HG03469 (cell line): ENCODE measurements around the gene MKNK2.
A peak's percentile ranks its signal among the peaks of the same experiment; 100 is the strongest.
"Not testable (repeated sequence)": the region's sequence is repeated elsewhere in the genome, so short reads cannot be mapped to it uniquely, and the experiment has no call there.

Experiments
- ATAC-seq: cut with Tn5 transposase; IDR thresholded peaks from one replicate; pipeline ENCODE4 v1.9.1; 2021; ENCODE audit warnings: mild to moderate bottlenecking, moderate library complexity, moderate number of reproducible peaks; ENCODE audit not compliant: unreplicated experiment

The MKNK2 gene

DNA sequence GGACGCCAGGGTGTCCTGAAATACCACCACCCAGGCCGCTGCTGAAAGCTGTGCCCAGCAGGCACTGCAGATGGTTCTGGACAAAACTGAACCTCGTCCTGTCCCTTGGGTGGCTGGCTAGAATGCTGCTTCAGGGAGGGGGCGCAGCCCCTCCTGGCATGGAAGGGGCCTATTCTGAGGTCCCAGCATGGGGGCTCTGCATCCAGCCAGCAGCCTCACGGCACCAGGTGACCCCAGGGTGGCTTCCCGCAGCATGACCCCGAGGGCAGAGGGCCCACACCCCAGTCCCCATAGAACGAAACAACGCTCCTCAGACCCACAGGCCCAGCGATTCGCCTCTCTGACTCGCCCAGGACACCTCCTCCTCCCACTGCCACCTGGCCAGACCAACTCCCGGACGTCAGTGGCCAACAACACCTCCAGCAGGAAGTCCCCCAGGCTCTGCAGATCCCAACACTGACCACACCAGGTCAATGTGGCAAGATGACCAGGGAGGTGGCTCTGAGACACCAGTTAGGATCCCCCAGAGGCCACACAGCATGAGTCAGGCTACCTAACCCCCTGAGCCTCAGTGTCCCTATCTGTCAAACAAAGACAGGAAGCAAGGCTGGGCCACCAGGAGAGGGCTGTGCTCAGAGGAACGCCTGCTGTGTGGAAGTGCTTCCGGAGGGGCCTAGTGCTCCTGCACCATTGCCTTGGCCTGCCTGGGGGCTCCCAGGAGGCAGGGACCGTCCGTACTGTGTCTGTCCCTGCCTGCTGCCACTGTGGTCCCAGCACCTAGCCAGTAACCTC lies 6.1 kb downstream of the MKNK2 start:
- ATAC-seq = no peak

GRCh38 chr19:2043961-2044708 lies 6.9 kb downstream of the MKNK2 start:
- no peak for ATAC-seq

DNA sequence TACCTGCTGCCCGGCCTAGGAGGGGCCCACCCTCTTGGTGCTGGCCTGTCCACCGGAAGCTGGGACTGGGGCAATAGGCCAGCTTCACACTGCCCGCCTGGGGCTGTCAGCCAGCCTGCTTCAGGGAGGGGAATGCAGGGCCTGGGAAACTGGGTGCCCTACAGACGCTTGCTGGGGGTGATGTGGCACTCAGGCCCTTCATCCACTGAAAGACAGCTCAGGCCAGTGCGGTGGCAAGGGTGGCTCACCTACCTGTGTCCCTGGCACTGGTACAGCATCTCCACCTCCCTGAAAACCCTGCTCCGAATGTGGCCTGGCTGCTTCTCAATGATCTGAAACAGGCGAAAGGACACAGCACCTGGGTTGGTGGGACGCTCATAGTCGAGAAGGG lies 7.8 kb downstream of the MKNK2 start:
- ATAC-seq = no peak

DNA sequence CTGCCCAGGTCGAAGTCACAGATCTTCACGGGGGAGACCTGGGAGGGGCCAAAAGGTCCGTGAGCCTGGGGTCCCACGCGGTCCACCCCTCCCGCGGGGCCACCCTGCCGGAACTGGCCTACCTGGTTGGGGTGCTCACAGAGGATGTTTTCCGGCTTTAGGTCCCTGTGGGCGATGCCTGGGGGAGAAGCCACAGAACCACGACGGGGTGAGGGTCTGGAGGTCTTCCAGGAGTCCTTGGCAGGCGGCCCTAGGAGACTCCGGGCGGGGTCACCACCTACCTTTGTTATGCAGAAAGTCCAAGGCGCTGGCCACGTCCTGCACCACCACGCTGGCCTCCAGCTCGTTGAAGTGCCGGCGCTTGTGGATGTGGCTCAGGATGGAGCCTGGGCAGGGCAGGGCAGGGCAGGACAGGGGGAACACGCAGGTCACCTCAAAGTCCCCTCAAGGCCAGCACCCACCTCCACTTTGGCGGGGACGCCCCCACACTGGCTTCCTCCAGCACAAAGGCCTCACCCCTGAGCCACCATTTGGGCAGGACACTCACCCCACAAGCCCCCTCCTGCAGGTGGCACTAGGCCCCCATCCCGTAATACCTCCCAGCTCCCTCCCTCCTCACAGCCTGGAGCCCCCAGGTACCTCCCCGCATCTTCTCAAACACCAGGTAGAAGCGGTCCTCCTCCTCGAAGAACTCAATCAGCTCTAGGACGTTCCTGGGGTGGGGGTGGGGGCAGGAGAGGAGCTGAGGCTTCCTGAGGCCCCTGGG lies 8.4 kb downstream of the MKNK2 start:
- ATAC-seq = no peak

DNA sequence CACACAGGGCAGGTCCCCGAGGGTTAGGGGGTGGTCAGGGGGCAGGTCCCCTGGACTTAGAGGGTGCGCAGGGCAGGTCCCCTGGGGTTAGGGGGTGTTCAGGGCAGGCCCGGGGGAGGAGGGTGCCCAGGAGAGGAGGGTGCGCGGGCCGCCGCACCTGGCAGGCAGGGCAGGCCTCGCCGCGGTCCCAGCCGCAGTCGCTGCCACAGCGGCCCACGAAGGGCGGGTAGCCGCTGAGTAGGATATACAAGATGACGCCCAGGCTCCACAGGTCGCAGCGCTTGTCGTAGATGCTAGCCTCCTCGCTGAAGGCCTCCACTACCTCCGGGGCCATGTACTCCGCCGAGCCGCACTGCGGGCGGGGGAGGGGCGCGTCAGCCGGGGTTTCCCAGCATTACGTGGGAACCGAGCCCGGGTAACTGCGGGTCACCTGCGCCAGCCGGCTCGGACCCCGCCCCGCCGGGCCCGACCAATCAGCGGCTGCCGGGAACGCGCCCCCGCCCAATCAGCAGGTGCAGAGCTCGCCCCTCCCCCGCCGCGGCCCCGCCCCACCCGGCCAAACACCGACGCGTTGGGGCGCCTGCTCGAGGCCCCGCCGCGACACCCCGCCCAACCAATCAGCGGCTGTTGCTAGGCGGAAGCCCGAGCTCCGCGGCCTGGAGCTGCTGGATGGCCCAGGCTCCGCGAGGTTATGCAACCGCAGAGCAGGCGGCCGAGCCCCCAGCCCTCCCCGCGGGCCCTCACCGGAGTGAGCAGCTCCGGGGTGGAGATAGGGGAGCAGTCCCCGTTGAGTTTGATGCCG lies 9.2 kb downstream of the MKNK2 start:
- peak; percentile 26 for ATAC-seq

DNA sequence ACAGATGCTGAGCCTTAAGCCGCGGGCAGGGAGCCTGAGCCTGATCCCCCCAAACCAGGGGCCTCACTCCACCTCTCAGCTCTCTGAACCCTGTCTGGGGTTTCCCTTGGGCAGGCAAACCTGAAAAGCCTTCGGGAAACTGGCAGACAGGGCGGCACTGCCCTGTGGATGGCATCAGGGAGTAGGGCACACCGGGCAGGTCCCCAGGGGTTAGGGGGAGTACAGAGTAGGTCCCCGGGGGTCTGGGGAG lies 9.7 kb downstream of the MKNK2 start:
- ATAC-seq = no peak

- ATAC-seq = no peak
These were observed 10.2 kb downstream of the MKNK2 start for GRCh38 chr19:2040647-2041432.

GRCh38 chr19:2039959-2040646 lies 10.9 kb downstream of the MKNK2 start:
- ATAC-seq = no peak

GRCh38 chr19:2039089-2039958 lies 11.7 kb downstream of the MKNK2 start:
- no peak for ATAC-seq

DNA sequence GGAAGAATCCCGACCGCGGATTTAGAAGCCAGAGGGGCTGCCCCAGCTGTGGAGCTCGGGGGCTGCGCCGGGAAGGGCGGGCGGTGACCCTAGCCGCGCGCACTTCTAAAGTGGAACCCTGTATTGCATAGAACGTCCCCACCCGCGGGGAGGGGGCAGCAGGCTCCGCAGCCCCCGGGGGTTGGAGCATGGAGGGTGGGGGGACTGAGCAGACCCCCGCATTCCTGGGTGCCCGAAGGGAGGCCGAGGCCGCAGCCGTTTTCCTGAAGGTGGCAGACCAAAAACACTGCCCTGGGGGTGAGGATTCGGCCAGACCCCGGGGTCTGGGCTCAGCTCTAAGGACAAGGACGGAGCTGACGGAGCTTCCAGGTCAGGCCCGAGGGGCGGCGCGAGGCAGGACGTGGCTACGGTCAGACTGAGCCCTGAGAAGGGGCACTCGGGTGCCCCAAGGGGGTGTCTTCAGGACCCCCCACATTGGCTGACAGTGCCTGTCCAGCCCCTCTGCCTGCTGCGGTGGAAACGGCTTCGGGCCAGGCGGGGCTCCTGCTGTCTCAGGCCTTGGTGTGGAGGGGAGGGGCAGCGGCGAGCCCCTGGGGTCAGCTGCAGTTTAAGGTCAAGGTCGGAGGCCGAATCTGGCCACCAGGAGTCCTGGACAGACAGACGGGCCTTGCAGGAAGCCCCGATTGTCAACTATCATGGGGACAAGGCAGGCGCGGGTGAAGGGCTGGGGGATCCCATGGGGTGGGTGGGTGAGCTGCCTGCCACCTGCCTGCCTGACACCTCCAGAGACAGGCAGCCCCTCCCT lies 12.6 kb downstream of the MKNK2 start:
- ATAC-seq = no peak

DNA sequence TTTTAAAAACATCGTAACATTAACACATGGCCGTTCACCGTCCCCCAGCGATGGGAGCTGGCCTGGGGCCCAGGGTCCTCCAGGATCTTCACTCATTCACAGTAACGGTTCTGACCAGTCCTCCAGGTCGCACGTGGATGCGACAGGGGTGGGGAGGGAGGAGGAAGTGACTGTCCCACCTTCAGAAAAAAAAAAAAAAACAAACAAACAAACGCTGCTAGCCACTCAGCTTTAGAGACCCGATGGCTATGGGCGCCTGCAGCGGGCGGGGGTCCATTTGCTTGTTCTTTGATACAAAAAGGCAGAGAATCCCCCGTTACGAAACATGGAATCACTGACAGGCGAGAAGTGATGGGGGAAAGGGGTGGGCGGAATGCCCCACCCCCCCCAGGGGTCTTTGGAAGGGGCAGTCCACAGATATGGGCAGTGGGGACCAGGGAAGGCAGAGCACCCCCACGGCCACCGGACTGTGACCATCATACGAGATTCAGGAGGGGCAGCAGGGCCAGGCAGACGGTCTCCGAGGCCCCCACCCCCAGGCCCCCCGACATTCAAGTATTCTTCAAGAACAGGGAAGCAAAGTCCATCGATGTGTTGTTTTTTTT lies 13.3 kb downstream of the MKNK2 start:
- no peak for ATAC-seq

DNA sequence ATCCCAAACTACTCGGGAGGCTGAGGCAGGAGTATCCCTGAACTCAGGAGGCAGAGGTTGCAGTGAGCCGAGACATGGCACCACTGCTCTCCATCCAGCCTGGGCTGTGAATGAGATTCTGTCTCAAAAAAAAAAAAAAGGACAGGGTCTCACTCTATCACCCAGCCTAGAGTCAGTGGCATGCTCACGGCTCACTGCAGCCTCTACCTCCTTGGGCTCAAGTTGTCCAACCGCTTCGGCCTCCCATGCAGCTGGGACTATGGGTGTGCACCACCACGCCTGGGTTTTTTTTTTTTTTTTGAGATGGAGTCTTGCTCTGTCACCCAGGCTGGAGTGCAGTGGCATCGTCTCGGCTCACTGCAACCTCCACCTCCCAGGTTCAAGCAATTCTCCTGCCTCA lies 14.6 kb downstream of the MKNK2 start:
- no peak for ATAC-seq

- no peak for ATAC-seq
These were observed 15.5 kb downstream of the MKNK2 start for GRCh38 chr19:2035590-2035991.

DNA sequence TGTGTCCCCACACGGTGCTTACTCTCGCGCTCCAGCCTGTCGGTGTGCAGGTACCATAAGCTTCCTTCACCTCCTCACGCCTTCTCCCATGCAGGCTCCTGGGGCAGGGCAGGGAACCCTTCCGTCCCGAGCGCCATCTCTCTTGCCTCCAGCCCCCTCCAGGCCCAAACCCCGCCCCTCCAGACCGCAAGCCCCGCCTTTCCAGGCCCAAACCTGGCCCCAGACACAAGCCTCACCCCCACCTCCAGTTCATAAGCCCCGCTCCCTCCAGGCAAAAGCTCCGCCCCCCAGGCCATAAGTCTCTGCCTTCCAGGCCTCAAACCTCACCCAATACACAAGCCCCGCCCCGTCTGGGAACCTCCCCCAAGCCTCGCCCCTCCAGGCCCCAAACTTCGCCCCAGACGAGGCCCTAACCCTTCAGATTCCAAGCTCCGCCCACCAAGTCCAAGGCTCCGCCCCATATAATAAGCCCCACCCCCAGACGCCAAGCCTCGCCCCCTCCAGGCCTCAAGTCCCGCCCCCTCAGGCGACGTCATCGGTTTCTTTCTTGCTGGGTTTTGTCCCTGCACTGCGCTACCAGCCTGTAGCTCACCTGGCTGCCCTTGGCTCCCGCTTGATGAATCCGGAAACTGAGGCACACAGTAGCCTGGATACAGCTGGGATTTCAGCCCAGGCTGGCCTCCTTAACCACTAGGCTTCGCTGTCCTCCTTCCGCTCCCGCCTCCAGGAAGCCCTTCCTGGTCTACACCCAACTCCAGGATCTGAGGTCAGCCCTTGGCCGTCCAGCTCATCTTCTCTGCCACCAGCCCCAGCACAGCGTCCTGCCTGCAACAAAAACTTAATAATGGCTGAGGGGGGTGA lies 16.1 kb downstream of the MKNK2 start:
- no peak for ATAC-seq

DNA sequence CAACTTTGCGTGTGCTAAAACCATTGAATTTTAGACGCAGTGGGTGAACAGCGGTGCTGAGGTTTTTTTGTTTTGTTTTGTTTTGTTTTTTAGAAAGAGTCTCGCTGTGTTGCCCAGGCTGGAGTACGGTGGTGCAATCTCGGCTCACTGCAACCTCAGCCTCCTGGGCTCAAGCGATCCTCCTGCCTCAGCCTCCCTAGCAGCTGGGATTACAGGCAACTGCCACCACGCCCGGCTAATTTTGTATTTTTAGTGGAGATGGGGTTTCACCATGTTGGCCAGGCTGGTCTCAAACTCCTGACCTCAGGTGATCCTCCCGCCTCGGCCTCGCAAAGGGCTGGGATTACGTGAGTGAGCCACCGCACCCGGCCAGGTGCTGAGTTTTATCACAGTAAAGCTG lies 16.8 kb downstream of the MKNK2 start:
- ATAC-seq = not testable (repeated sequence)

DNA sequence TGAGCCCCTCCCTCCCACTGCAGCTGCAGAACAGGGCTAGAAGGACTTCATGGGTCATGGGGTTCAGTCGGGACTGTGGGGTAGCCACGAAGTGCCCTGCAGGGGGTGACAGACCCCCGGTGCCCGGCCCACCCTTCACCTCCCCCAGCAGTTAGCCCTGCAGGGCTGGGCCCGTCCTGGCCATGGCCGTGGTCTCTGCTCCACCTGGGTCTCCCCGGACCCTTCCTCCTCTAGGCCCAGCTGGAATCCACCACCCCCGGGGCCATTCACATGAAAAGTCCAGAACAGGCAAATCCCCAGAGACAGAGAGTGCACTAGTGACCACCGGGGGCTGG lies 17.3 kb downstream of the MKNK2 start:
- no peak for ATAC-seq
